ENCODE measurements around the gene DPYD.

- TF ChIP-seq CTCF (conservative IDR thresholded peaks at IDR 0.05 in 1 of 2, IDR thresholded peaks at IDR 0.05 in 1 of 2; ENCODE audit: extremely low read depth in 1 of 2, insufficient read depth in 1 of 2, low read depth in 1 of 2, low read length in 2 of 2) (no peak), EZH2 (IDR thresholded peaks at IDR 0.05; ENCODE audit: borderline replicate concordance, low read length) (no peak)
These were observed 612.7 kb downstream of the DPYD start for GRCh38 chr1:97308131-97308530.

Data from mammary epithelial cell (primary cell).